ENCODE measurements around the gene SENP3. TPM values are rescaled to one million over a fixed set of nuclear protein-coding genes. Genes with fewer than 3 reads are reported as not detected.

SENP3 gene
- total and polyA plus RNA-seq, 2 of the 13 experiments (the other 11 are each of a cell fraction or from before 2014, with no cell fraction given) = 55.8 to 75.4 TPM

- intact Hi-C loops (cut with micrococcal nuclease; ENCODE audit: unreplicated experiment) (no loop called here), in situ Hi-C loops (cut with HindIII; ENCODE audit: extremely low pct_ligation_motif_present, low pct_unique_long_range_greater_than_20kb) (no loop called here)
- ATAC-seq (no peak), DNase-seq (ENCODE audit: low spot score) (peak; percentile 20), FAIRE-seq (no peak)
- CTCF ChIA-PET (ENCODE audit: low intra/inter-chr PET ratio, low total read pairs) = interaction anchor here (3.6 kb wide), 1 partner anchor 45 kb away, joined by 43 read pairs; the partner anchor contains the start of gene SENP3
- no TSS peak for BruUV-seq (replicated peaks)
- Histone ChIP-seq H3K27ac (ENCODE audit: extremely low read length, insufficient read depth, low read length) (no peak overlapping the region), H3K9me3 (ENCODE audit: low read length) (no peaks in the 10 kb centered on the region), H3K4me2 (ENCODE audit: low read depth, low read length) (no peak overlapping the region), H3K9ac (ENCODE audit: insufficient read depth, low read depth, low read length) (no peak overlapping the region), H2AFZ (ENCODE audit: low read length) (no peak overlapping the region), H3K27me3 (ENCODE audit: control insufficient read depth in 1 of 2, insufficient read depth in 2 of 2, low read length in 2 of 2) (no peaks in the 10 kb centered on the region), H3K4me3 (replicated peaks in 1 of 3; ENCODE audit: insufficient read depth in 1 of 3, low read depth in 2 of 3, low read length in 3 of 3) (no peak overlapping the region), H3K4me1 (ENCODE audit: insufficient read depth, low read length) (peaks cover 5% of the 10 kb centered on the region), H4K20me1 (ENCODE audit: insufficient read depth, low read length) (no peaks in the 10 kb centered on the region), H3K36me3 (replicated peaks in 1 of 2; ENCODE audit: control insufficient read depth in 1 of 2, insufficient read depth in 2 of 2, low read length in 2 of 2) (peaks cover 19 to 28% of the 10 kb centered on the region in 2 experiments), H3K79me2 (ENCODE audit: insufficient read depth, low read length) (no peaks in the 10 kb centered on the region)
- TF ChIP-seq HNF4A (CRISPR knock-in tag; IDR thresholded peaks at IDR 0.05) (peak; percentile 29; the same call in 1 of the 2 replicates), CEBPB (IDR thresholded peaks at IDR 0.05; ENCODE audit: borderline replicate concordance, low read depth, low read length) (peak; percentile 59), PPARG (CRISPR knock-in tag; conservative IDR thresholded peaks at IDR 0.05) (no peak), E2F2 (CRISPR knock-in tag; IDR thresholded peaks at IDR 0.05; ENCODE audit: borderline replicate concordance) (no peak), HNF4G (IDR thresholded peaks at IDR 0.05; ENCODE audit: borderline replicate concordance, low read depth, low read length) (peak; percentile 49; the same call in 1 of the 2 replicates), HNF4G (CRISPR knock-in tag; IDR thresholded peaks at IDR 0.05; ENCODE audit: borderline replicate concordance, low read depth) (no peak)
- 81% methylated on average over 13 of the region's 13 CpGs for WGBS (ENCODE audit: low lambda C conversion rate)
- POLR2A ChIA-PET = interaction anchor here (3.5 kb wide), 1 partner anchor 45 kb away, joined by 24 read pairs; the partner anchor contains the start of gene SENP3
Observed at GRCh38 chr17:7515911-7516610, 45.7 kb upstream of the SENP3 start.
